Transverse colon (tissue), 4 donors: Measurements from ENCODE around the gene CEP57L1. TPM values are rescaled to one million over a fixed set of nuclear protein-coding genes. Genes with fewer than 3 reads are reported as not detected.
"Not testable (repeated sequence)": the region's sequence is repeated elsewhere in the genome, so short reads cannot be mapped to it uniquely, and the experiment has no call there.

ENCODE experiments used
- DNase-seq: peaks from one replicate; pipeline ENCODE4 v3.0.0-alpha.2; 2019
- H3K27ac ChIP-seq, 4 donors: fragments of 200-600 bp; sonication (generic); 2 replicates each; pipeline ENCODE4 v1.5.1; 2016 to 2018; ENCODE audit warnings: inconsistent platforms in 4 of 4
- H3K27me3 ChIP-seq: fragments of 200-600 bp; sonication (generic); 2 replicates; pipeline ENCODE4 v1.5.1; 2017; ENCODE audit warnings: inconsistent platforms
- H3K36me3 ChIP-seq, 4 donors: fragments of 200-600 bp; sonication (generic); 2 replicates each; pipeline ENCODE4 v1.5.1; 2017 to 2019; ENCODE audit warnings: inconsistent platforms in 4 of 4
- H3K4me1 ChIP-seq, 4 donors: fragments of 200-600 bp; sonication (generic); 2 replicates each; pipeline ENCODE4 v1.5.1; 2017 to 2020; ENCODE audit warnings: inconsistent platforms in 4 of 4
- H3K4me3 ChIP-seq, 4 donors: fragments of 200-600 bp; sonication (generic); 1 replicate in 1 of 4; 2 replicates in 3 of 4; pipeline versions ENCODE4 v1.5.1 to v1.6.1; 2017 to 2019; ENCODE audit warnings: inconsistent platforms in 4 of 4
- H3K9me3 ChIP-seq, 2 donors: fragments of 200-600 bp; sonication (generic); 2 replicates each; pipeline ENCODE4 v1.5.1; 2017 to 2019; ENCODE audit warnings: inconsistent platforms in 2 of 2
- CTCF ChIP-seq, 5 experiments: fragments of 200-600 bp in 3 of 5; fragments of 450-650 bp in 2 of 5; sonication (generic) in 3 of 5; IDR thresholded peaks; 1 replicate in 2 of 5; 2 replicates in 3 of 5; pipeline ENCODE4 v1.5.1; 2016 to 2017; ENCODE audit warnings: antibody characterized with exemption in 5 of 5, inconsistent platforms in 3 of 5, mild to moderate bottlenecking in 2 of 5, moderate library complexity in 1 of 5
- EP300 ChIP-seq: sonication (generic); formaldehyde crosslinking; IDR thresholded peaks from one replicate; pipeline ENCODE4 v1.6.1; 2017; ENCODE audit warnings: antibody characterized with exemption, low read depth
- POLR2A ChIP-seq: fragments of 450-650 bp; IDR thresholded peaks from one replicate; pipeline ENCODE4 v1.6.1; 2016; ENCODE audit warnings: antibody characterized with exemption, mild to moderate bottlenecking, moderate library complexity
- POLR2AphosphoS5 ChIP-seq, 3 donors: sonication (generic); formaldehyde crosslinking; IDR thresholded peaks; one replicate each; pipeline ENCODE4 v1.6.1; 2016; ENCODE audit warnings: antibody characterized with exemption in 3 of 3
- WGBS, 2 donors: methylation state at CpG; one replicate each; pipeline ENCODE4 v1.1.5; 2018; ENCODE audit warnings: low coverage in 1 of 2; 5-methylcytosine and 5-hydroxymethylcytosine counted together
- in situ Hi-C, 4 donors: fragments of 200-750 bp; cut with MboI; loops; one replicate each; pipeline versions ENCODE4 v1.15.0 to v1.15.1; 2017; ENCODE audit warnings: low sequenced_read_pairs in 3 of 4, low pct_ligation_motif_present in 1 of 4, low pct_unique_long_range_greater_than_20kb in 1 of 4
- intact Hi-C: fragments of 100-400 bp; cut with DNase I; formaldehyde crosslinking; loops from one replicate; pipeline ENCODE4 v1.15.1; 2023; ENCODE audit warnings: low total_unique reads
- total RNA-seq, 4 donors: library from RNA; depleted of rRNA; stranded (reverse); fragments of >200 nt; gene quantifications; one replicate each; pipeline ENCODE4 v1.1.0, GENCODE V29; 2016

The CEP57L1 gene
- total RNA-seq, 4 donors from 2014 or later, result 1.9 to 29.5 (median 9.5) TPM

- Histone ChIP-seq H3K9me3 (no peaks in the 10 kb centered on the region), H3K36me3 (no peaks in the 10 kb centered on the region), H3K4me1 (peaks cover 0 to 12% (median 0%) of the 10 kb centered on the region in 4 donors), H3K27ac (no peak overlapping the region), H3K27me3 (no peaks in the 10 kb centered on the region), H3K4me3 (no peak overlapping the region)
- intact Hi-C loops, result no loop called here
- DNase-seq, result no peak
- WGBS, 2 donors, result 84 to 85% methylated on average over 1 of the region's 1 CpG
- TF ChIP-seq POLR2AphosphoS5 (IDR thresholded peaks at IDR 0.05), result no peak
- no peak for TF ChIP-seq EP300
- TF ChIP-seq POLR2A, result no peak
- TF ChIP-seq CTCF (IDR thresholded peaks at IDR 0.05), result no peak
- in situ Hi-C loops, result loop anchor here in 1 of 4 donors (10.0 kb wide), 1 partner anchor 282 kb away; the partner anchor contains the start of gene CD164
Measured at GRCh38 chr6:109102762-109103161, 7.5 kb downstream of the CEP57L1 start.

- no peak overlapping the region for H3K4me3 ChIP-seq
- TF ChIP-seq POLR2A, result no peak
- H3K27me3 ChIP-seq, result no peaks in the 10 kb centered on the region
- intact Hi-C loops, result no loop called here
- H3K36me3 ChIP-seq, result no peaks in the 10 kb centered on the region
- H3K9me3 ChIP-seq, result no peaks in the 10 kb centered on the region
- in situ Hi-C loops, result loop anchor here in 1 of 4 donors (10.0 kb wide), 1 partner anchor 281 kb away; the partner anchor contains the start of gene CD164
- H3K4me1 ChIP-seq, result peaks cover 0 to 6% (median 0%) of the 10 kb centered on the region in 4 donors
- no peak overlapping the region for H3K27ac ChIP-seq
- DNase-seq, result no peak
Measured at GRCh38 chr6:109103942-109104341, 8.6 kb downstream of the CEP57L1 start.

- Histone ChIP-seq H3K9me3 (no peaks in the 10 kb centered on the region), H3K36me3 (no peaks in the 10 kb centered on the region), H3K27me3 (no peaks in the 10 kb centered on the region), H3K4me1 (peaks cover 0 to 6% (median 0%) of the 10 kb centered on the region in 4 donors), H3K4me3 (no peak overlapping the region), H3K27ac (no peak overlapping the region)
- TF ChIP-seq POLR2AphosphoS5 (IDR thresholded peaks at IDR 0.05), result no peak
- no peak for TF ChIP-seq POLR2A
- TF ChIP-seq EP300, result no peak
- no peak for TF ChIP-seq CTCF (IDR thresholded peaks at IDR 0.05)
- intact Hi-C loops, result no loop called here
- no peak for DNase-seq
- 66 to 68% methylated on average over 3 of the region's 3 CpGs for WGBS, 2 donors
- in situ Hi-C loops, result loop anchor here in 1 of 4 donors (10.0 kb wide), 1 partner anchor 280 kb away; the partner anchor contains the start of gene CD164
Measured at GRCh38 chr6:109104512-109104911, 9.2 kb downstream of the CEP57L1 start.

GRCh38 chr6:109105681-109106080, 10.4 kb downstream of the CEP57L1 start:
- intact Hi-C loops, result no loop called here
- in situ Hi-C loops, result loop anchor here in 1 of 4 donors (10.0 kb wide), 1 partner anchor 279 kb away; the partner anchor contains the start of gene CD164
- Histone ChIP-seq H3K4me1 (peaks cover 0 to 6% (median 0%) of the 10 kb centered on the region in 4 donors), H3K36me3 (no peaks in the 10 kb centered on the region), H3K27me3 (no peaks in the 10 kb centered on the region), H3K4me3 (no peak overlapping the region), H3K27ac (no peak overlapping the region), H3K9me3 (no peaks in the 10 kb centered on the region)
- no peak for TF ChIP-seq POLR2A
- TF ChIP-seq POLR2AphosphoS5 (IDR thresholded peaks at IDR 0.05), result no peak
- no peak for TF ChIP-seq CTCF (IDR thresholded peaks at IDR 0.05)
- no peak for TF ChIP-seq EP300
- no peak for DNase-seq
- 96 to 100% methylated on average over 3 to 5 of the region's 5 CpGs for WGBS, 2 donors

GRCh38 chr6:109109663-109110062, 14.4 kb downstream of the CEP57L1 start:
- H3K4me3 ChIP-seq, H3K27ac ChIP-seq, H3K9me3 ChIP-seq, H3K4me1 ChIP-seq, H3K36me3 ChIP-seq, H3K27me3 ChIP-seq, DNase-seq, intact Hi-C loops: not testable (repeated sequence)
- in situ Hi-C loops, result loop anchor here in 1 of 4 donors (10.0 kb wide), 1 partner anchor 275 kb away; the partner anchor contains the start of gene CD164
- 80 to 97% methylated on average over 1 to 8 of the region's 8 CpGs for WGBS, 2 donors

- H3K4me3 ChIP-seq, in situ Hi-C loops, intact Hi-C loops, H3K27ac ChIP-seq, H3K36me3 ChIP-seq, DNase-seq, H3K9me3 ChIP-seq, H3K27me3 ChIP-seq: not testable (repeated sequence)
- 79% methylated on average over 3 of the region's 3 CpGs; no CpG with 5 or more reads in 1 of the 2 donors for WGBS, 2 donors
- peaks cover 7 to 15% (median 8%) of the 10 kb centered on the region in 4 donors for H3K4me1 ChIP-seq
Measured at GRCh38 chr6:109112663-109113062, 17.4 kb downstream of the CEP57L1 start.
